DND-41 (cell line): ENCODE data around the gene CYSRT1.

Source experiments
- ATAC-seq: fragments of 200-7000 bp; cut with Tn5 transposase; 3 replicates; pipeline ENCODE4 v1.9.1; 2021; ENCODE audit warnings: low read depth; ENCODE audit not compliant: insufficient read depth
- DNase-seq: peaks from one replicate; pipeline ENCODE4 v3.0.0-alpha.2; 2020
- H2AFZ ChIP-seq: 2 replicates; pipeline ENCODE4 v1.6.0; 2012; ENCODE audit warnings: low read depth, low read length
- H3K27ac ChIP-seq: 2 replicates; pipeline ENCODE4 v1.5.1; 2012; ENCODE audit warnings: low read length, inconsistent platforms
- H3K27me3 ChIP-seq: fragments of 200-600 bp; sonication (generic); 2 replicates; pipeline ENCODE4 v1.6.0; 2012; ENCODE audit warnings: low read length, mild to moderate bottlenecking, inconsistent platforms; ENCODE audit not compliant: insufficient read depth, poor library complexity
- H3K36me3 ChIP-seq: 2 replicates; pipeline ENCODE4 v1.5.1; 2012; ENCODE audit warnings: low read length, inconsistent platforms; ENCODE audit not compliant: insufficient read depth
- H3K4me1 ChIP-seq: 2 replicates; pipeline ENCODE4 v1.5.1; 2012; ENCODE audit warnings: mild to moderate bottlenecking, low read length; ENCODE audit not compliant: insufficient read depth
- H3K4me2 ChIP-seq: 2 replicates; pipeline ENCODE4 v1.6.0; 2012; ENCODE audit warnings: mild to moderate bottlenecking, moderate library complexity, low read length, inconsistent platforms; ENCODE audit not compliant: insufficient read depth
- H3K4me3 ChIP-seq, 2 experiments: fragments of 200-600 bp in 1 of 2; shearing (Covaris generic) in 1 of 2; 2 replicates each; pipeline ENCODE4 v1.5.1; 2012 to 2016; ENCODE audit warnings: inconsistent platforms in 2 of 2, low read length in 2 of 2, mild to moderate bottlenecking in 2 of 2, low read depth in 1 of 2, moderate library complexity in 1 of 2
- H3K79me2 ChIP-seq: 2 replicates; pipeline ENCODE4 v1.6.0; 2012; ENCODE audit warnings: low read length, inconsistent platforms; ENCODE audit not compliant: insufficient read depth
- H3K9ac ChIP-seq: 2 replicates; pipeline ENCODE4 v1.6.0; 2012; ENCODE audit warnings: low read depth, mild to moderate bottlenecking, inconsistent platforms, low read length, moderate library complexity
- H3K9me3 ChIP-seq: 2 replicates; pipeline ENCODE4 v1.5.1; 2012; ENCODE audit warnings: low read length, moderate library complexity, mild to moderate bottlenecking, inconsistent platforms; ENCODE audit not compliant: insufficient read depth, severe bottlenecking
- H4K20me1 ChIP-seq: 2 replicates; pipeline ENCODE4 v1.6.0; 2012; ENCODE audit warnings: low read length; ENCODE audit not compliant: insufficient read depth
- CTCF ChIP-seq: IDR thresholded peaks from 2 replicates; pipeline ENCODE4 v1.5.1; 2012; ENCODE audit warnings: borderline replicate concordance, low read length, moderate library complexity, mild to moderate bottlenecking; ENCODE audit not compliant: poor library complexity, severe bottlenecking; ENCODE audit errors: extremely low read depth
- EZH2 ChIP-seq: IDR thresholded peaks from 3 replicates; pipeline ENCODE4 v1.6.1; 2012; ENCODE audit warnings: borderline replicate concordance, low read depth, mild to moderate bottlenecking, moderate library complexity, low read length, inconsistent platforms; ENCODE audit not compliant: severe bottlenecking

Gene CYSRT1

GRCh38 chr9:137233143-137233980, 8.4 kb downstream of the CYSRT1 start:
- peaks cover 16% of the 10 kb centered on the region for H3K4me1 ChIP-seq

GRCh38 chr9:137234055-137234697, 9.2 kb downstream of the CYSRT1 start:
- Histone ChIP-seq H3K36me3 (no peaks in the 10 kb centered on the region; the same call in 1 of the 2 replicates), H4K20me1 (peaks cover 13% of the 10 kb centered on the region; the same call in 1 of the 2 replicates), H2AFZ (no peak overlapping the region), H3K79me2 (no peaks in the 10 kb centered on the region; the same call in 1 of the 2 replicates), H3K27me3 (no peaks in the 10 kb centered on the region), H3K4me2 (no peak overlapping the region), H3K27ac (no peak overlapping the region), H3K9me3 (no peaks in the 10 kb centered on the region), H3K4me1 (peaks cover 24% of the 10 kb centered on the region), H3K9ac (no peak overlapping the region), H3K4me3 (no peak overlapping the region)
- TF ChIP-seq CTCF = no peak
- DNase-seq (no peak), ATAC-seq (no peak)

More at GRCh38 chr9:137233143-137233980, 8.4 kb downstream of the CYSRT1 start:
- DNase-seq = no peak
- Histone ChIP-seq H2AFZ (no peak overlapping the region), H3K9me3 (no peaks in the 10 kb centered on the region), H4K20me1 (peaks cover 8% of the 10 kb centered on the region; the same call in 1 of the 2 replicates), H3K27ac (no peak overlapping the region), H3K4me3 (no peak overlapping the region), H3K27me3 (no peaks in the 10 kb centered on the region), H3K36me3 (no peaks in the 10 kb centered on the region), H3K4me2 (no peak overlapping the region), H3K79me2 (no peaks in the 10 kb centered on the region; the same call in 1 of the 2 replicates), H3K9ac (no peak overlapping the region)
- no peak for TF ChIP-seq EZH2
- no peak for TF ChIP-seq CTCF
- no peak for ATAC-seq

- Histone ChIP-seq H3K27me3 (no peaks in the 10 kb centered on the region), H3K4me2 (no peak overlapping the region), H3K36me3 (no peaks in the 10 kb centered on the region; the same call in 1 of the 2 replicates), H3K4me3 (no peak overlapping the region), H3K9me3 (no peaks in the 10 kb centered on the region), H3K79me2 (peaks cover 5% of the 10 kb centered on the region), H4K20me1 (peaks cover 13% of the 10 kb centered on the region; the same call in 1 of the 2 replicates), H3K27ac (no peak overlapping the region), H2AFZ (no peak overlapping the region), H3K9ac (no peak overlapping the region), H3K4me1 (peaks cover 31% of the 10 kb centered on the region)
- no peak for ATAC-seq
- no peak for DNase-seq
- TF ChIP-seq CTCF = no peak
- no peak for TF ChIP-seq EZH2
Observed at GRCh38 chr9:137234758-137235423, 9.9 kb downstream of the CYSRT1 start.
